Measurements from ENCODE around the gene BSN.

BSN gene

GRCh38 chr3:49699281-49699979, 145.2 kb downstream of the BSN start:
- Histone ChIP-seq H3K9me3 (no peaks in the 10 kb centered on the region), H3K4me2 (peak overlapping the region; percentile 66), H3K4me3 (no peak overlapping the region), H3K27ac (peak overlapping the region; percentile 73), H3K27me3 (no peaks in the 10 kb centered on the region), H3K4me1 (peaks cover 27% of the 10 kb centered on the region), H3K36me3 (peaks cover 74% of the 10 kb centered on the region), H3K9ac (peak overlapping the region; percentile 67), H4K20me1 (peaks cover 10% of the 10 kb centered on the region; the same call in 1 of the 2 replicates)
- TF ChIP-seq Cebpa-rat (IDR thresholded peaks at IDR 0.05), result no peak

- Histone ChIP-seq H3K36me3 (peaks cover 80% of the 10 kb centered on the region), H3K27me3 (no peaks in the 10 kb centered on the region), H3K4me1 (peaks cover 27% of the 10 kb centered on the region), H3K9ac (no peak overlapping the region), H3K4me2 (peak overlapping the region; percentile 66; the same call in 1 of the 2 replicates), H4K20me1 (0 out of 2 replicates have a peak, but pooled peaks cover 5% of the 10 kb centered on the region), H3K9me3 (no peaks in the 10 kb centered on the region), H3K27ac (peak overlapping the region; percentile 73), H3K4me3 (no peak overlapping the region)
- TF ChIP-seq Cebpa-rat (IDR thresholded peaks at IDR 0.05), result no peak
Observed at GRCh38 chr3:49700014-49700413, 145.7 kb downstream of the BSN start.

GRCh38 chr3:49700453-49701128, 146.3 kb downstream of the BSN start:
- no peak for TF ChIP-seq Cebpa-rat (IDR thresholded peaks at IDR 0.05)
- Histone ChIP-seq H4K20me1 (no peaks in the 10 kb centered on the region), H3K4me1 (peaks cover 27% of the 10 kb centered on the region), H3K4me2 (no peak overlapping the region), H3K36me3 (peaks cover 86% of the 10 kb centered on the region), H3K4me3 (no peak overlapping the region), H3K9me3 (no peaks in the 10 kb centered on the region), H3K9ac (no peak overlapping the region), H3K27ac (0 out of 2 replicates have a peak overlapping the region, but pooled peaks have one; percentile 19), H3K27me3 (no peaks in the 10 kb centered on the region)

- Histone ChIP-seq H3K36me3 (peaks cover 95% of the 10 kb centered on the region), H3K27me3 (no peaks in the 10 kb centered on the region), H3K27ac (no peak overlapping the region), H3K4me1 (peaks cover 27% of the 10 kb centered on the region), H3K9ac (0 out of 2 replicates have a peak overlapping the region, but pooled peaks have one; percentile 4), H3K4me2 (no peak overlapping the region), H3K9me3 (no peaks in the 10 kb centered on the region), H4K20me1 (no peaks in the 10 kb centered on the region), H3K4me3 (no peak overlapping the region)
- no peak for TF ChIP-seq Cebpa-rat (IDR thresholded peaks at IDR 0.05)
Observed at GRCh38 chr3:49701388-49702077, 147.3 kb downstream of the BSN start.

GRCh38 chr3:49702672-49703071, 148.4 kb downstream of the BSN start:
- Histone ChIP-seq H3K36me3 (peaks cover 88% of the 10 kb centered on the region), H3K4me2 (no peak overlapping the region), H3K27ac (no peak overlapping the region), H3K4me1 (peaks cover 34% of the 10 kb centered on the region), H3K27me3 (no peaks in the 10 kb centered on the region), H3K9me3 (no peaks in the 10 kb centered on the region), H3K9ac (0 out of 2 replicates have a peak overlapping the region, but pooled peaks have one; percentile 4), H4K20me1 (no peaks in the 10 kb centered on the region), H3K4me3 (no peak overlapping the region)
- no peak for TF ChIP-seq Cebpa-rat (IDR thresholded peaks at IDR 0.05)

- Histone ChIP-seq H3K4me2 (no peak overlapping the region), H3K9me3 (no peaks in the 10 kb centered on the region), H3K27ac (peak overlapping the region; percentile 38), H3K36me3 (peaks cover 80% of the 10 kb centered on the region), H3K4me1 (peaks cover 36% of the 10 kb centered on the region), H4K20me1 (no peaks in the 10 kb centered on the region), H3K27me3 (no peaks in the 10 kb centered on the region), H3K4me3 (no peak overlapping the region), H3K9ac (0 out of 2 replicates have a peak overlapping the region, but pooled peaks have one; percentile 6)
- TF ChIP-seq Cebpa-rat (IDR thresholded peaks at IDR 0.05), result no peak
Observed at GRCh38 chr3:49703443-49703927, 149.2 kb downstream of the BSN start.

- Histone ChIP-seq H3K27me3 (no peaks in the 10 kb centered on the region), H3K27ac (peak overlapping the region; percentile 38), H3K4me2 (no peak overlapping the region), H3K9me3 (no peaks in the 10 kb centered on the region), H3K4me1 (peaks cover 31% of the 10 kb centered on the region), H3K4me3 (no peak overlapping the region), H4K20me1 (no peaks in the 10 kb centered on the region), H3K36me3 (peaks cover 75% of the 10 kb centered on the region), H3K9ac (0 out of 2 replicates have a peak overlapping the region, but pooled peaks have one; percentile 6)
- no peak for TF ChIP-seq Cebpa-rat (IDR thresholded peaks at IDR 0.05)
Observed at GRCh38 chr3:49703956-49704355, 149.7 kb downstream of the BSN start.

GRCh38 chr3:49704629-49705028, 150.4 kb downstream of the BSN start:
- H4K20me1 ChIP-seq, result no peaks in the 10 kb centered on the region
- H3K27ac ChIP-seq, result no peak overlapping the region
- no peak overlapping the region for H3K4me2 ChIP-seq
- no peaks in the 10 kb centered on the region for H3K9me3 ChIP-seq
- H3K4me3 ChIP-seq, result no peak overlapping the region
- peaks cover 24% of the 10 kb centered on the region for H3K4me1 ChIP-seq
- TF ChIP-seq Cebpa-rat (IDR thresholded peaks at IDR 0.05), result no peak
- 0 out of 2 replicates have a peak overlapping the region, but pooled peaks have one; percentile 6 for H3K9ac ChIP-seq
- H3K27me3 ChIP-seq, result no peaks in the 10 kb centered on the region
- H3K36me3 ChIP-seq, result peaks cover 71% of the 10 kb centered on the region

- no peak for TF ChIP-seq Cebpa-rat (IDR thresholded peaks at IDR 0.05)
- Histone ChIP-seq H3K4me3 (no peak overlapping the region), H3K36me3 (peaks cover 64% of the 10 kb centered on the region), H3K4me2 (no peak overlapping the region), H3K27ac (no peak overlapping the region), H3K27me3 (no peaks in the 10 kb centered on the region), H4K20me1 (no peaks in the 10 kb centered on the region), H3K9me3 (no peaks in the 10 kb centered on the region), H3K9ac (no peak overlapping the region), H3K4me1 (peaks cover 19% of the 10 kb centered on the region)
Observed at GRCh38 chr3:49705390-49705960, 151.2 kb downstream of the BSN start.
